Cardiac septum (tissue), 1 donor: Measurements from ENCODE around the gene SHH. TPM values are rescaled to one million over a fixed set of nuclear protein-coding genes. Genes with fewer than 3 reads are reported as not detected.

Experiments
- DNase-seq: peaks from one replicate; pipeline ENCODE4 v3.0.0-alpha.2; 2020; ENCODE audit warnings: low spot score
- intact Hi-C: fragments of 100-400 bp; cut with DNase I; formaldehyde crosslinking; loops from one replicate; pipeline ENCODE4 v1.14.0; 2022
- total RNA-seq: library from RNA; stranded (reverse); fragmentation: NEBNext Ultra II Directional; extraction: Animal tissue kit (Norgen Biotek cat#: 25700); gene quantifications from one replicate; pipeline ENCODE4 v1.2.1, GENCODE V29; 2021
- donor health status: DM: no; HTN: no; CAD: no.

SHH gene
- total RNA-seq, 1 donor from 2014 or later, result not detected

DNA sequence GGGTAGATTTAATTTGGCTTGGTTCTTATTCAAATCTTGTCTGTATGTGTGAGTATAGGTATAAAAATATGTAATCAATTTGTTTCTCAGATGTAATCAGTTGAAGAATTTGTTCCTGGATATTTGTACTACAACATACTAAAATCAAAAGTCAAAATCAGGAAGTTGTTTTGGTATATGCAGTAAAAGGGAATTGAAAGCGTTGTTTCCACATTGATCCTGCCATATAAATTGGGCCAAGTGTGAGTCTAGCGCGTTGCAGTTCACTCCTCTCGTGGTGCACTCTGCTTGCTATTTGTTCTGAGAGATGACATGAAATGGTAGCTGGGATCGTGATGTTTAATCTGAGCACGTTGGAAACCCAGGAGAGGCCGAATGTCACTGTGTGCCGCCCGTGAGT, 55.9 kb downstream of the SHH start:
- intact Hi-C loops, result no loop called here
- DNase-seq, result no peak

DNA sequence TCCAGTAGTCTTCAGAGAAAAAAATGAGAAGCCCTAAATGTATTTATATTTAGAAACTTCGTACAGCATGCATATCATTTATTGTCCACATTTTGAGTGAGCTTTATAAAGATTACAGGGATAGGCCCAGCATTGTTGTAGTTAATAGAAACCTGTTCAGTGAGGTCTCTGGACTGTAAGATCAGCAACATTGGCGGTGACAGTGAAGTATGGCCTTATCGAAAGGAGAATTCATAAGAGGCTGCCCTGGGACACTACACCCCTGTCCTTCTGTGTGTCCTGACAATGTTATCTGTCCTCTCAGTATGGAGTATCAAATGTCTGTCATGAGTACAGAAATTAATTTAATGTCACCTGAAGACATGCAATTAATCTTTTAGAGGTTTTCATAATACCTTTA, 57.2 kb downstream of the SHH start:
- intact Hi-C loops, result no loop called here
- no peak for DNase-seq

DNA sequence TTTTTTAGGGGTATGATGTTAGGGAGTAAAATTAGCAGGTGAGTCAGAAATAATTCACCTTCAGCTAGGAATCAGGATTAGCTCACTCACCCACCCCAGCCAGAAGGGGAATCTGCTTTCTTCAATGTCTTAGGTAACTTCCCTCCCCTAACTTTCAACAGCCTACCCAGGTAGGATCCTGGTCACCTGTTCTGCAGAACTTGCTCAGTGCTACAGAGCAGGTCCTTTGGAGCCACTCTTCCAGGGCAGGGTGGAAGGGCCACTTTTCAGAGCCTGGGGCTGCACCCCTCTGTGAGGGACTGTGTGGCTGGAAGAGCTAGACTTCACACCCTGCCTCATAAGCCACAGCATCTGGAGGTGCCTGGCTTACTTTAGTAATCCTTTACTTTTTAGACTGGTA, 58.1 kb downstream of the SHH start:
- intact Hi-C loops, result no loop called here
- no peak for DNase-seq

DNA sequence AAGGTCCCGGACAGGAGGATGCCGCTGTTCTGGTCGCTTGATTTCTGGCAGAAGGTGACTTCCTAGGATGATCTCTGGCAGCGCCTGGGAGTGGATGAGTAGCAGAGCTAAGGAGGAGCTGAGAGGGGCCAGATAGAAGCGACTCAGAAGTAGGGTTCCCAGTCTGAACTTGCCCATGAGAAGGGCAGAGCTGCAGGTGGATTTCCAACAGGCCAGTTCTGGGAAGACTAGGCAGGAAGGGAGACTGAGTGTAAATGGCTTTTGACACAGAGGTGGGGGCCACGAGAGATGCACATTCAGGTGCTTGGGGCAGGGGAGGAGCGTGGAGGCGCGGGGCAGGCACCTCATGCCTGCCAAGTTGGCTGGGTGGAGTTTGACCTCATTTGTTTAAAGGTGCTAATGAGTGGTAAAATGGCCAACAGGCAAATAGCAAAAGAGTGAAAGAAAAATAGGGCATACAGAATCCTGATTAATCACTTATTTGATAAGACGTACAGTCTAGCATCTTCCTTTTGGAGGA, 58.8 kb downstream of the SHH start:
- intact Hi-C loops, result no loop called here

DNA sequence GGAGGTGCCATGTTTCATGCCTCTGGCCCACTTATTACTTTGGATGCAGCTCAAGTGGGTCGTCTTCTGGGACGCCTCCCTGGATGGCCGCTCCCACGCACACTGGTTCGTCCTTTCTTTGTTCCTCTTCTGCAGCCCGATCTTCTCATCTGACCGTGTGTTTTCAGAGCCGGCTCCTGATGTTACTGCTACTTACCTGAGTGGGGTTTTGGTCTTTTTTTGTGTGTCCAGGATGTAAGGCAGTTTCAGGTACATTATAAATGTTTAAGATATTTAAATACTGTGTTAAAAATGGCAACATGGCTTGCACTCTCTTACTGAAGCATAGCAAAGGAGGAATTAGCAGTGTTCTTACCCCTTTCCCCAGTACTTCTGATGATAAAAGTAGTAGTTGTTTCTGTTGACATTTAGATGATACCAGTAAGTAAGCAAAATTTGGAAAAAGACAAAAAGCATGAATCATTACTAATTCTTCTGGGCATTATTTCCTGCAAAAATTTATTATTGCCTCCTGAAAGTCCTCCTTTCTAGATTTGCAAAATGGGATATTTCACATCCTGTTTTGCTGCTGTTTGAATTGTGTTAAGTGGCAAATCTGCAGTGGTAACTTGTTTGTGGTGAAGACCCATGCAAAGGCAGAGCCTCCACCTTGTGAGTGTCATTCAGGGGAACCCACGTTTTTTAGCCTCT, 59.4 kb downstream of the SHH start:
- intact Hi-C loops, result no loop called here
- no peak for DNase-seq

More for the DNA sequence above, 58.8 kb downstream of the SHH start:
- no peak for DNase-seq

DNA sequence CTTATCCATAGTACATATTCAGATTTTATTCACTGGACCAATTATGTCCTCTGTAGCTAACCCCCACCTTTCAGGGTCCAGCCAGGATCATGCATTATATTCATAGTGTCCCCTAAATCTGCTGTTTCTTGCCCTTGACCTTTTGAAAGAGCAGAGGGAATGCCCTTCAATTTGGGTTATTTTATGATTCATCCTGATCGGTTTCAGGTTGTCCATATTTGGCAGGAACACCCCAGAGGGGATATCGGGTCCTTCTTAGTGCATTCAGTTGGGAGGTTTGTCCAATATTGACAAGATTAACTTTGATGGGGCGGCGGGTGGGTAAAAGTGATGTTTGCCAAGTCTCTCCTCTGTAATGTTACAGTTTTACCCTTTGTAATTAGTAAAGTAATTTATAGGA, 60.9 kb downstream of the SHH start:
- no peak for DNase-seq
- intact Hi-C loops, result no loop called here

DNA sequence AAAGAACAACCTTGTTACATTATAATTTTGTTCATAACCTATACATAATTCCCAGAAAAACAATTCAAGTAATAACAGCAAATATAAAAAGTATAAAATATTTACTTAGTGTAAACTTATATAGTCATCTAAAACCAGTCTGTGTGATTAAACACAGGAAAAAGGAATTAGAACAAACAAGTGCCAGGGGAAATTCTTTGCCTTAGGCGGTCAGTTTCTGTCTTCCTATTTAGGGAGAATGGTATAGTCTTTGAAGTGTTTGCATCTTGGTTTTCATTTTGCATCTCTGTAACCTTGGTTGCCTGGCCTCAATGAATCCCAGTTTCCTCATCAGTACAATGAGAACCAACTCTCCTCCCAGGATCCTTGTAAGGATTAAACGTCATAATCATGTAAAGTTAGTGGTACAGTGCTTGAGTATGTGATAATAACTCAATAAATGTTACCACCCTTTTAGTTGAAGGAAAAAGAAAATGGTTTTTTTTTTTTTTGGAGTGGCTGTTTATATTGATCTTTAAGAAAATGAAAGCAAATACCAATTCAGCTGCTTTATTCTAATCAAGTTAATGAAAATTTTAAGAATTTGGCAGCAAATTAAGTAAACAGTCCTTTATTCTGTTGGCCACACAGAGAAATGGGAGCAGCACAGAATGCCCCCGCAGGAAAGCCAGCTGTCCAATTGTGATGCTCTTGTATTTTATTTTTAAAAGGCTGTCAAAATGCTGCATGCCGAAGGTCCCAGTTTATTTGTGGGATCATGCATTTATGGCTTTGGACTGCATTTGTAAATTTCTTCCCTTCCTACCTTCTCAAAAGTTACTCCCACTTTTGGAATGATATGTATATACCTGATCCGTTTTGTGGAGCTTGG, 61.8 kb downstream of the SHH start:
- intact Hi-C loops, result no loop called here
- DNase-seq, result no peak

Other genes starting within 250 kb of the SHH start
- 41.4 TPM for gene RBM33, start 167.8 kb downstream of the SHH start, total RNA-seq